GM21526 (cell line): ENCODE results near the gene ACOX2.

Experiments
- ATAC-seq: cut with Tn5 transposase; IDR thresholded peaks from one replicate; pipeline ENCODE4 v1.9.1; 2021; ENCODE audit warnings: moderate library complexity; ENCODE audit not compliant: unreplicated experiment, low FRiP score

Gene ACOX2

DNA sequence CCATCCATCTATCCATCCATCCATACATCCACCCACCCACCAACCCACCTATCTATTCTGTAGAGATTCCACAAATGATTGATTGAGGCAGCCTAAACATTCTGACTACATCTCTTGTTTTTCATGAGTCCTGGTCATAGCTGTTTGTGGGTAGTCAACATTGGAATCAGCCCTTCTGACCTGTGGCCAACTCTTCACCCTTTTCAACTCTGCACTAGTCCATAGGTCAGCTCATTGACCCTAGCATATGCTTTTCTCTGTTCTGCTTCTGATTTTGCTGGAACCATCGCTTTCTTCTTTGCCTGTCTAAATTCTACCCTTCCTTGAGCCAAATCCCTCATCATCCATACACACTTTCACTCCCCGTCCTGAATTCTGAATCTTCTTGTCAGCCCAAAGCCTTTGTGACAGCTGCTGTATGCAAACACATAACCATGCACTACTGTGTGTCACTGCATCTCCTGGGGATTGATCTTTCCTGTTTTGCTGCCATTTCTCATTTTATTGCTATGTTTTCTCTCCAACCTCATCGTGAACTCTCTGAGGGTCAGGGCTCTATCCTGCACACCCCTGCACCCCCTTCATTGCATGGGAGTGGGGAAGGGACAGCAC lies 61.9 kb downstream of the ACOX2 start:
- ATAC-seq, result no peak

DNA sequence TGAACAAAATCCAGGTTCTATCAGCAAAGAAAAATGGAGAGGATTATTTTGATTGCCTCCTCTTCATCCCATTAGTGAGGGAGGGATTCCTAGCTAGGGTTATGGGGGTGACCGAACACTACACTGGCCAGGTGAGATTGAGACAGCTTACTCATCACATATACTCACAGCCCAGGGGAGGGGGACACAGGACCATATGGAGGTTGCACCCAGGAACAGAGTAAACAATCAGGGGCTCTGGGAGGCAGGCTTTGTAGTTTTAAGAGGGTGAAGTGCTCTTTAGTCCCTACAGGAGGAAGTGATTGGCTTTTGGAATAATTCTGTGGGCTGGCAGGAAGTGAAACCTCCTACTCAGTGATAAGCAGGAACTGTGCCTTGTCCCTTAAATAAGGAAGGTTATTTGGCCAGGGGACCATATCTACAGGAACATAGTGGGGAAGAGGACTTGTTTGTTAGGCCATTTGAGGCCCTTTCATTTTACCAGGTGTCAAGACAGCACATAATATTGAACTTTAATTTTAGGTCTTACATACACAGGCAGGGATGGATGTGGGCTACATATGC lies 62.6 kb downstream of the ACOX2 start:
- no peak for ATAC-seq

DNA sequence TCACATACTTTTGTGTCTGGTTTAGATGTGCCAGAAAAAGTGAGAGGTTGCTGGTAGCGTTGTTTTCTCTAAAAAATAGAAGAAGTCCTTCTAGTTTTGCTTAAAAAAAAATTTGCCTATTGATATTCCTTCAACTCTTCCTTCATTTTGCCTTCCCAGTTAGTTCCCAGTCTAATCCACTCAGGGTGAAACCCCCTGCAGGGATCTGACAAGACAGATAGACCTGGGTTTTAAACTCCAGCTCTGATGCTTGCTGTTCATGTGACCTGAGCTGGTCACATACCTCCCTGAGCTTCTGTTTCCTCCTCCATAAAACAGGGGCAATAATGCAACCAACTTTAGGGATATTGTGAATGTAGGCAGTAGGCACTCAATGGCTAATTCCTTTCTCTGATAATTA lies 63.7 kb downstream of the ACOX2 start:
- no peak for ATAC-seq

DNA sequence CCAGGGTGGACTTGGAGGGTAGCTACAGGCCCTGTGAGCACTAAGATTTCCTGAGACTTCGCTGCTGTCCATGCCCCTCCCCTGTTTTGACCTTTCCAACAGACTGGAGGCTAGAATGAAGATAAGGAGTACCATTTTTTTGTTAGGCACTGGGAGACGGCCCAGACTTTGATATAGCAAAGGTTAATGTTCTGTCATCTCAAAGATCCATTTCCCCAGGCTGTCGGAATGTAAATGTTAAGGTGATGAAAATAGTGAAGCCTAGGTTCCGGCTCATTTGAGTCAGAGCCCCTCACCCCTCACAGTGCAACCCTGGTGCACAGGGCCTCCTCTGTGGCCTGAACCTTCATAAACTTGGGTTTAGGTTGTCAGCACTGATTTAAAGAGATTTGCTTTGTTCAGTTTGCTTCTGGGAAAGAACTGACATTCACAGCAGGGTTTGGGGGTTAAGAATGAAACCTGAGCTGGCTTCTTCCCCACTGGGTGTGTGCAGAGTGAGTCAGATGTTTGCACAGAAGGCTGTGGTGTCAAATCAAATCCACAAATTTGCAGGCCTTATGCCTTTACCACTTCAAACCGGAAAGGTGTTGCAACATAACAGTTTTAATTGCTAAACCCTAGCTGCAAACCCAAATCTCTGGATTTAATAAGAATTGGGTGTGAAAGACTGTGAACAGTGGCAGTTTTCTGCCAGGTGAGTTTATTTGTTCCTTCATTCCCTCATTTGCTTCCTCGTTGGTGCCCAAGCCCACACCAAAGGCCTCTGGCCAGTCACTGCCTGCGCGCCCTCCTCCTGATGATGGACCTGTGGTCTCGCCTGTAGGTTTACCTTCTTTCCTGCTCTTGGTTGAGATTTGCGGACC lies 65.7 kb downstream of the ACOX2 start:
- no peak for ATAC-seq

DNA sequence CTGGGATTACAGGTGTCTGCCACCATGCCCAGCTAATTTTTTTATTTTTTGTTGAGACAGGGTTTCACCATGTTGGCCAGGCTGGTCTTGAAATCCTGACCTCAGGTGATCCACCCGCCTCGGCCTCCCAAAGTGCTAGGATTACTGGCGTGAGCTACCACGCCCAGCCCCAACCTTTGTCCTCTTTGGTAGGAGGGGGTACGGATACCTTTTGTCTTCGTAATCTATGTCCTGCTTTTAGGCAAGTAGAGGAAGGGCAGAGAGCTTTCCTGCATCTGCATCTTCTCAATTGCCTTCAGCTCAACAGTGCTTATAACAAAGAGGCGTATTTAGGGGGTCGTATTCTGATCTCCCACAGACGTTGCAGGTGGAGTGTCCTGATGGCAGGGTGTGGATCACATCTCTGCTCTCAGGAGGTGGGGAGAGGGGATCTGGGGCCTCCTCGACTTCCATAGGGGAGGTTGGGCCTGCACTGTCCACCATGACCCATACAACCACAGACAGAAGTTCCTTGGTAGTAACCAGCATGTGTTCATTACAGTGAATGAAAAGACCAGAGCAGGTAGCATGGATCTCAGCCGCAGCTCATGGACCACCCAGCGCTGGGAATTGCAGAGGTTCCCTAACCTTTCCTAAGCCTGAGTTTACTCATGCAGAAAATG lies 66.5 kb downstream of the ACOX2 start:
- ATAC-seq, result no peak

DNA sequence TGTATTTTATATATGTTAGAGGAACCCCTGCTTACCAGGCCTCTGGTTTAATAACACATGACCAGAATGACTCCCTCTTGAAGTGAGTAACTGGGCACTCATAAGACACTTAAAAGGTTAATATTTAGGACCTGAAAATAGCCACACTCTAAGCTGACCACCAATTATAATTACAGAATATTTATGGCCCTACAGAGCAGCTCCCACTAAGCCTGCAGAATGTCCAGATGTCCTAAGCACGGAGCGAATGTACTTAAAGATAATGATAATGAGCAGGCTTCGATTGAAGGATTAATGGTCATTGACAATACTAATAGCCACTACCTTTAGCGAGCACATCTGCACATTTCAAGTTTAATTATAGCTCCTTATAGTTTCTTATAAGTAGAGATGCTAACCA lies 67.9 kb downstream of the ACOX2 start:
- no peak for ATAC-seq

DNA sequence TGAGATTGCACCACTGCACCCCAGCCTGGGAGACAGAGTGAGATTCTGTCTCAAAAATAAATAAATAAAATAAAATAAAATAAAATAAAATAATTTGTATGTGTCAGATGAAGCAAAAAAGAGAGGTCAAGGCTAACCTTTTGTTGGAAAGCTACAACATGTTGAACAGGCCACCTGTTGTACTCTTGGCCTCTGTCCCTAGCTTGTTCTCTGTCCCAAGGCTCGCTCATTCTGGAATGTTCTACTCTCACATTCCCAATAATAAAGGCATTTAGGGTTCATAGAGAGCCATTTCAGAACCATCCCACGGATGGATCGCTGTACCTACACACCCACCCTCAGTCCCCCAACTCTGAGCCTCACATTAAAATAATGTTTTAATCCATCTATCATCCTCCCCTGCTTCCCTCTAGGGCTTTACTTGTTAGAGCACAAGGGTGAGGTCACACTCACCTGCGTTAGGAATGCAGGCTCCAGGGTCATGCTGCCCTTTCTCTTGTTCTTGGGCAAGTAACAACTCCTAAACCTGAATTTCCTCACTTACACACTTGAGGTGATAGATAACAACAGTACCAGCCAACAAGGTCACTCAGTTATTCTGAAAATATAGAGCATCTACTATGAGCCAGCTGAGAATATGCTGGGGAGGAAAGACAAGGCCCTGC lies 70.0 kb downstream of the ACOX2 start:
- no peak for ATAC-seq

DNA sequence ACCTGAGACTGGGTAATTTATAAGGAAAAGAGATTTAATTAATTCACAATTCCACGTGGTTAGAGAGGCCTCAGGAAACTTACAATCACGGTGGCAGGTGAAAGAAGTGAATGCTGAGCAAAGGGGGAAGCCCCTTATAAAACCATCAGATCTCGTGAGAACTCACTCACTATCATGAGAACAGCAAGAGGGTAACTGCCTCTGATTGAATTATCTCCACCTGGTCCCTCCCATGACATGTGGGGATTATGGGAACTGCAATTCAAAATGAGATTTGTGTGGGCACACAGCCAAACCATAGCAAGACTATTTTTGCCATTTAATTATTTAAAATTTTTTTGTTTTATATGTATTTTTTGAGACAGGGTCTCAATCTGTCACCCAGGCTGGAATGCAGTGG lies 72.1 kb downstream of the ACOX2 start:
- no peak for ATAC-seq

DNA sequence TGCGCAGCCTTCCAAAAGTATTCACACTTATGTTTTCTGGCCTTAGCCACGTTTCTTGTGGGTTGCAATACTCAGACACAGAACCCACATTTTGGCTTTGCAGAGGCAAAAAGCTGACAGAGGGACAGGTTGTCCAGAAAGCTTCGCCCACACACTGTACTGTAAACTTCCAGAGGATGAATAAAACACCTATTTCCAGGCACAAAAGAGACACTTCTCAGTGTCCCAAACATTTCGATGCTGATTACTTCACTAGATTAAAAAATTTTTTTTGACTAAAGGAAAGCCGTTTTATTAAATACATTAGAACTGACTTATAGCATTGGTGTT lies 73.1 kb downstream of the ACOX2 start:
- ATAC-seq, result no peak

DNA sequence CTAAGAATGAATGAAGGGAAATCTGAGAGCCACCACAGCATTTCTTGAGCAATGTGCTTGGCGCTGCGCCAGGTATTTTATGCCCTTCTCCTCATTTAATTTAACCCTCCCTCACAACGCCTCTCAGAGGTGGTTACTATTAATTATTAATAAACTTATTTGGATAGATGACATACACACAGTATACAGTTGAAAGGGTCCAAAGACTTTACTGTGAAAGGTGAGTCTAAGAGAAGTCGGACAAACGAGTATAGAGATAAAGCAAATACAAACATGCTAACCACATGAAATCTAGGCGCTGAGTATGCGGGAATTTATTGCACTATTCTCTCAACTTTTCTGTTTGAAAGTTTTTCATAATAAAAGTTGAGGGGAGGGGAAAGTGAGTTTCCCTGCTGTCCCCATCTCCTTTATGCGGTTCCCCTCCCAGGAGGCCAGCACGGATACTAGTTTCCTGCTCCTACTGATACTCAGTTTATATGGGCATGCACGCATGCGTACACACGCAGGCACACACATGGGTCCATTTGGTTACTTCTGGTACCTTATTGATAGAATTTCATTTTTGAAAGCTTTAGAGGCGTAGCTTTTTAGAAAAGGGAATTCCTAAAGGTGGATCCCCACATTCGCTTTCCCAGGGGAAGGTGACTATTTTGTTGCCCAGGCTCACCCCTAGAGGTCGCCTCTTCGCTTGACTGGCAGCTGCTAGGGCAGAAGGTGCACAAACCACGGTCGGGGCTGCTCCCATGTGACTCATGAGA lies 73.6 kb downstream of the ACOX2 start:
- ATAC-seq, result no peak

DNA sequence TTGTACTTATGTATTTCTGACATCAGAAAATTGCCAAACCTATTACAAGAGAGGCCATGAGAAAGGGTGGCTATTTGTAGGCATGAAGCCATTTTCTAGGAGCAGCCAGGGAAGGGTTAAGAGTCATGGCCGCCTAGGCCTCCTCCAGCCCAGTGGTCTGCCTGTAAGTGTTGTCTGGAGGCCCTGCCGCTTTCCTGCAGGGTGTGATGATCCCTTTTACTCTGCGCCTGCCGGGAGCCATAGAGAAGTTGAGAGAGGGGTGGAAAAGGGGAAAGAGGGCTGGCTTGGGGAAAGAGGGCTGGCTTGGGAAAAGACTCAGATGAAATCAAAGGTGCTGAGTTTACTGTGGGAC lies 74.2 kb downstream of the ACOX2 start:
- no peak for ATAC-seq

DNA sequence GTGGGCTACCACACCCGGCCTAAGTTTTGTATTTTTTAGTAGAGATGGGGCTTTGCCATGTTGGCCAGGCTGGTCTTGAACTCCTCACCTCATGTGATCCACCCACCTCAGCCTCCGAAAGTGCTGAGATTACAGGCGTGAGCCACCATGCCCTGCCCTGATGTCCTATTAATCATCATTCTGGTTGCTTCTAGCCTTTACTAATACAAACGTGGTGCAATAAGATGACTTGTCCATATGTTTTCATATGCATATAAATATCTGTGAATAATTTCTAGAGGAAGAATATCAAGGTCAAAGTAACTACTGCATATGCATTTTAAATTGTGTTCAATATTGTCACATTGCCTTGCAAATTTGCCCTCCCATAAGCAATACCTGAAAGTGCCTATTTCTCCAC lies 77.8 kb downstream of the ACOX2 start:
- ATAC-seq, result no peak
